Uterus (tissue), 4 donors: Measurements from ENCODE around the gene POLR3E. TPM values are rescaled to one million over a fixed set of nuclear protein-coding genes. Genes with fewer than 3 reads are reported as not detected.

Source experiments
- DNase-seq, 2 donors: peaks; one replicate each; pipeline ENCODE4 v3.0.0-alpha.2; 2019 to 2020
- H3K27ac ChIP-seq, 2 donors: fragments of 200-600 bp; sonication (generic); 1 replicate in 1 of 2; 2 replicates in 1 of 2; pipeline ENCODE4 v1.5.1; 2016 to 2018
- H3K27me3 ChIP-seq, 2 donors: fragments of 200-600 bp; sonication (generic); one replicate each; pipeline ENCODE4 v1.5.1; 2018 to 2019; ENCODE audit warnings: control low read depth in 1 of 2
- H3K36me3 ChIP-seq, 2 donors: fragments of 200-600 bp; sonication (generic); one replicate each; pipeline ENCODE4 v1.5.1; 2019; ENCODE audit warnings: control low read depth in 1 of 2
- H3K4me1 ChIP-seq, 2 donors: fragments of 200-600 bp; sonication (generic); one replicate each; pipeline ENCODE4 v1.5.1; 2018 to 2019; ENCODE audit warnings: control low read depth in 1 of 2
- H3K4me3 ChIP-seq, 2 donors: fragments of 200-600 bp; sonication (generic); 1 replicate in 1 of 2; 2 replicates in 1 of 2; pipeline ENCODE4 v1.5.1; 2018 to 2019; ENCODE audit warnings: mild to moderate bottlenecking in 1 of 2
- H3K9me3 ChIP-seq, 2 donors: fragments of 200-600 bp; sonication (generic); one replicate each; pipeline ENCODE4 v1.5.1; 2019; ENCODE audit warnings: control low read depth in 1 of 2
- CTCF ChIP-seq, 4 experiments: fragments of 200-600 bp in 2 of 4; fragments of 450-650 bp in 2 of 4; sonication (generic) in 2 of 4; IDR thresholded peaks; one replicate each; pipeline ENCODE4 v1.5.1; 2016 to 2019; ENCODE audit warnings: antibody characterized with exemption in 4 of 4, mild to moderate bottlenecking in 2 of 4, moderate library complexity in 1 of 4
- POLR2A ChIP-seq, 2 donors: fragments of 450-650 bp; IDR thresholded peaks; one replicate each; pipeline ENCODE4 v1.6.1; 2016; ENCODE audit warnings: antibody characterized with exemption in 2 of 2, mild to moderate bottlenecking in 1 of 2, moderate library complexity in 1 of 2
- intact Hi-C: fragments of 100-400 bp; cut with DNase I; formaldehyde crosslinking; loops from one replicate; pipeline ENCODE4 v1.15.1; 2023; ENCODE audit warnings: low total_unique reads
- total RNA-seq, 4 donors: library from RNA; depleted of rRNA in 3 of 4; stranded (reverse); fragments of >200 nt in 3 of 4; gene quantifications; one replicate each; pipeline versions ENCODE4 v1.1.0 to v1.2.4, GENCODE V29; 2014 to 2023
- donor health status: DM: yes; HTN: yes; CAD: no.

Gene POLR3E
- total RNA-seq, 4 donors from 2014 or later = 45.1 to 179 (median 64.5) TPM

GRCh38 chr16:22257440-22257839 lies 39.8 kb upstream of the POLR3E start:
- DNase-seq = no peak
- Histone ChIP-seq H3K36me3 (no peaks in the 10 kb centered on the region), H3K4me1 (no peaks in the 10 kb centered on the region), H3K27ac (no peak overlapping the region), H3K4me3 (no peak overlapping the region), H3K9me3 (no peaks in the 10 kb centered on the region), H3K27me3 (no peaks in the 10 kb centered on the region)
- intact Hi-C loops = no loop called here
- TF ChIP-seq CTCF (IDR thresholded peaks at IDR 0.05) (no peak), POLR2A (IDR thresholded peaks at IDR 0.05) (no peak)

GRCh38 chr16:22260490-22260889 lies 36.7 kb upstream of the POLR3E start:
- no peaks in the 10 kb centered on the region for H3K27me3 ChIP-seq
- H3K27ac ChIP-seq = no peak overlapping the region
- no peak for DNase-seq
- H3K9me3 ChIP-seq = no peaks in the 10 kb centered on the region
- no peaks in the 10 kb centered on the region for H3K4me1 ChIP-seq
- TF ChIP-seq POLR2A (IDR thresholded peaks at IDR 0.05) = no peak
- TF ChIP-seq CTCF (IDR thresholded peaks at IDR 0.05) = no peak
- no peaks in the 10 kb centered on the region for H3K36me3 ChIP-seq
- intact Hi-C loops = loop anchor here (10.0 kb wide), 1 partner anchor 154 kb away; no protein-coding TSS in a partner anchor
- no peak overlapping the region for H3K4me3 ChIP-seq

GRCh38 chr16:22262460-22262859 lies 34.7 kb upstream of the POLR3E start:
- no peak overlapping the region for H3K27ac ChIP-seq
- intact Hi-C loops = loop anchor here (10.0 kb wide), 1 partner anchor 152 kb away; no protein-coding TSS in a partner anchor
- no peak for DNase-seq
- H3K4me3 ChIP-seq = no peak overlapping the region
- TF ChIP-seq CTCF (IDR thresholded peaks at IDR 0.05) (no peak), POLR2A (IDR thresholded peaks at IDR 0.05) (no peak)
- H3K9me3 ChIP-seq = no peaks in the 10 kb centered on the region
- no peaks in the 10 kb centered on the region for H3K4me1 ChIP-seq
- H3K36me3 ChIP-seq = no peaks in the 10 kb centered on the region
- no peaks in the 10 kb centered on the region for H3K27me3 ChIP-seq

- Histone ChIP-seq H3K9me3 (no peaks in the 10 kb centered on the region), H3K4me3 (no peak overlapping the region), H3K27ac (no peak overlapping the region), H3K27me3 (no peaks in the 10 kb centered on the region), H3K4me1 (no peaks in the 10 kb centered on the region), H3K36me3 (no peaks in the 10 kb centered on the region)
- no peak for TF ChIP-seq CTCF (IDR thresholded peaks at IDR 0.05)
- no peak for TF ChIP-seq POLR2A (IDR thresholded peaks at IDR 0.05)
- intact Hi-C loops = loop anchor here (10.0 kb wide), 1 partner anchor 150 kb away; no protein-coding TSS in a partner anchor
- DNase-seq = no peak
These were observed 32.4 kb upstream of the POLR3E start for GRCh38 chr16:22264786-22265185.

- intact Hi-C loops = loop anchor here (10.0 kb wide), 1 partner anchor 149 kb away; no protein-coding TSS in a partner anchor
- H3K4me1 ChIP-seq = no peaks in the 10 kb centered on the region
- no peak for TF ChIP-seq POLR2A (IDR thresholded peaks at IDR 0.05)
- no peaks in the 10 kb centered on the region for H3K27me3 ChIP-seq
- H3K36me3 ChIP-seq = no peaks in the 10 kb centered on the region
- no peak overlapping the region for H3K4me3 ChIP-seq
- H3K27ac ChIP-seq = no peak overlapping the region
- H3K9me3 ChIP-seq = no peaks in the 10 kb centered on the region
- DNase-seq = no peak
These were observed 31.9 kb upstream of the POLR3E start for GRCh38 chr16:22265351-22265750.

- Histone ChIP-seq H3K36me3 (no peaks in the 10 kb centered on the region), H3K4me1 (no peaks in the 10 kb centered on the region)
- intact Hi-C loops = loop anchor here (10.0 kb wide), 1 partner anchor 148 kb away; no protein-coding TSS in a partner anchor
These were observed 30.7 kb upstream of the POLR3E start for GRCh38 chr16:22266546-22266945.

More at GRCh38 chr16:22266546-22266945, 30.7 kb upstream of the POLR3E start:
- no peak for DNase-seq
- Histone ChIP-seq H3K4me3 (no peak overlapping the region), H3K27me3 (no peaks in the 10 kb centered on the region), H3K9me3 (no peaks in the 10 kb centered on the region), H3K27ac (no peak overlapping the region)
- no peak for TF ChIP-seq POLR2A (IDR thresholded peaks at IDR 0.05)
- TF ChIP-seq CTCF (IDR thresholded peaks at IDR 0.05) = no peak
